H9 (cell line): ENCODE measurements around the gene APLP2. TPM values are rescaled to one million over a fixed set of nuclear protein-coding genes. Genes with fewer than 3 reads are reported as not detected.

Source experiments
- DNase-seq: peaks from one replicate; pipeline ENCODE4 v3.0.0-alpha.2; 2017
- H2AFZ ChIP-seq: one replicate; pipeline ENCODE4 v1.6.1; 2013; ENCODE audit warnings: mild to moderate bottlenecking, low read length, control low read depth, moderate library complexity
- H2AK5ac ChIP-seq: 2 replicates; pipeline ENCODE4 v1.6.1; 2013; ENCODE audit warnings: low read length, control low read depth, mixed read lengths; ENCODE audit not compliant: insufficient read length
- H2BK120ac ChIP-seq: one replicate; pipeline ENCODE4 v1.6.1; 2013; ENCODE audit warnings: low read depth, mild to moderate bottlenecking, low read length, control low read depth, inconsistent platforms; ENCODE audit not compliant: poor library complexity, severe bottlenecking
- H2BK12ac ChIP-seq: 2 replicates; pipeline ENCODE4 v1.6.1; 2013; ENCODE audit warnings: low read length, control low read depth, mixed read lengths, low read depth; ENCODE audit not compliant: insufficient read length
- H2BK15ac ChIP-seq: 2 replicates; pipeline ENCODE4 v1.6.1; 2013; ENCODE audit warnings: low read depth, low read length, control low read depth
- H2BK20ac ChIP-seq: one replicate; pipeline ENCODE4 v1.6.1; 2013; ENCODE audit warnings: low read depth, mild to moderate bottlenecking, low read length, control low read depth, inconsistent platforms; ENCODE audit not compliant: poor library complexity, severe bottlenecking
- H2BK5ac ChIP-seq: 2 replicates; pipeline ENCODE4 v1.6.1; 2013; ENCODE audit warnings: low read length, control low read depth, mixed read lengths; ENCODE audit not compliant: insufficient read length
- H3K14ac ChIP-seq: 2 replicates; pipeline ENCODE4 v1.6.1; 2013; ENCODE audit warnings: low read length, control low read depth; ENCODE audit not compliant: insufficient read depth
- H3K18ac ChIP-seq: 2 replicates; pipeline ENCODE4 v1.6.1; 2013; ENCODE audit warnings: low read depth, mild to moderate bottlenecking, mixed read lengths, low read length, control low read depth; ENCODE audit not compliant: insufficient read length
- H3K23ac ChIP-seq: 2 replicates; pipeline ENCODE4 v1.6.1; 2013; ENCODE audit warnings: low read length, control low read depth, mixed read lengths, low read depth; ENCODE audit not compliant: insufficient read length
- H3K23me2 ChIP-seq: 2 replicates; pipeline ENCODE4 v1.6.1; 2013; ENCODE audit warnings: low read depth, mild to moderate bottlenecking, mixed read lengths, low read length, control low read depth; ENCODE audit not compliant: insufficient read length, poor library complexity, severe bottlenecking
- H3K27ac ChIP-seq: 2 replicates; pipeline ENCODE4 v1.5.1; 2013; ENCODE audit warnings: low read length, control low read depth, mixed read lengths, low read depth; ENCODE audit not compliant: insufficient read length
- H3K27me3 ChIP-seq: 2 replicates; pipeline ENCODE4 v1.6.1; 2013; ENCODE audit warnings: low read length, control low read depth, inconsistent platforms; ENCODE audit not compliant: insufficient read depth
- H3K4ac ChIP-seq: 2 replicates; pipeline ENCODE4 v1.6.1; 2013; ENCODE audit warnings: low read depth, mild to moderate bottlenecking, control low read depth, inconsistent platforms, low read length, moderate library complexity
- H3K4me1 ChIP-seq: 2 replicates; pipeline ENCODE4 v1.6.1; 2013; ENCODE audit warnings: low read length, control low read depth, inconsistent platforms; ENCODE audit not compliant: insufficient read depth
- H3K4me2 ChIP-seq: 2 replicates; pipeline ENCODE4 v1.6.1; 2013; ENCODE audit warnings: low read length, control low read depth, mixed read lengths; ENCODE audit not compliant: insufficient read length, insufficient read depth
- H3K56ac ChIP-seq: 2 replicates; pipeline ENCODE4 v1.6.1; 2013; ENCODE audit warnings: low read depth, mild to moderate bottlenecking, mixed read lengths, low read length, control low read depth; ENCODE audit not compliant: insufficient read length
- H3K79me1 ChIP-seq: 2 replicates; pipeline ENCODE4 v1.6.1; 2013; ENCODE audit warnings: low read depth, mild to moderate bottlenecking, moderate library complexity, low read length, control low read depth, inconsistent platforms; ENCODE audit not compliant: insufficient read depth, poor library complexity, severe bottlenecking
- H3K79me2 ChIP-seq: 2 replicates; pipeline ENCODE4 v1.6.1; 2013; ENCODE audit warnings: low read length, control low read depth, inconsistent platforms; ENCODE audit not compliant: insufficient read depth
- H3K9ac ChIP-seq: 2 replicates; pipeline ENCODE4 v1.6.1; 2013; ENCODE audit warnings: low read length, control low read depth, mixed read lengths; ENCODE audit not compliant: insufficient read length; ENCODE audit errors: extremely low read depth
- H3K9me3 ChIP-seq: one replicate; pipeline ENCODE4 v1.6.1; 2013; ENCODE audit warnings: low read depth, low read length, inconsistent platforms; ENCODE audit not compliant: control insufficient read depth
- H3T11ph ChIP-seq: one replicate; pipeline ENCODE4 v1.6.1; 2013; ENCODE audit warnings: mild to moderate bottlenecking, low read length, control low read depth, inconsistent platforms
- H4K20me1 ChIP-seq: one replicate; pipeline ENCODE4 v1.6.1; 2013; ENCODE audit not compliant: control insufficient read depth, insufficient read length, insufficient read depth
- H4K5ac ChIP-seq: 2 replicates; pipeline ENCODE4 v1.6.1; 2013; ENCODE audit warnings: low read depth, mild to moderate bottlenecking, mixed read lengths, low read length, control low read depth; ENCODE audit not compliant: insufficient read length
- H4K8ac ChIP-seq: replicated peaks from 2 replicates; pipeline ENCODE4 v1.6.1; 2013; ENCODE audit warnings: low read length, control low read depth, mixed read lengths, low read depth; ENCODE audit not compliant: insufficient read length
- H4K91ac ChIP-seq: 2 replicates; pipeline ENCODE4 v1.6.1; 2013; ENCODE audit warnings: low read depth, mild to moderate bottlenecking, moderate library complexity, mixed read lengths, low read length, control low read depth; ENCODE audit not compliant: insufficient read length
- H3K27ac Mint-ChIP-seq, 3 experiments: 2 replicates in 2 of 3; 3 replicates in 1 of 3; pipeline ENCODE4 v1.8.0; 2020 to 2021; ENCODE audit warnings: mixed read lengths in 3 of 3, mild to moderate bottlenecking in 1 of 3, moderate library complexity in 1 of 3
- H3K27me3 Mint-ChIP-seq: 2 replicates; pipeline ENCODE4 v1.8.0; 2021; ENCODE audit warnings: low read depth, mild to moderate bottlenecking, moderate library complexity, mixed read lengths
- H3K36me3 Mint-ChIP-seq, 3 experiments: 2 replicates in 2 of 3; 3 replicates in 1 of 3; pipeline ENCODE4 v1.8.0; 2020 to 2021; ENCODE audit warnings: low read depth in 3 of 3, mixed read lengths in 3 of 3; ENCODE audit not compliant: insufficient read depth in 1 of 3
- H3K4me1 Mint-ChIP-seq, 2 experiments: 2 replicates each; pipeline ENCODE4 v1.8.0; 2020; ENCODE audit warnings: mixed read lengths in 2 of 2
- H3K4me3 Mint-ChIP-seq, 2 experiments: 2 replicates in 1 of 2; 3 replicates in 1 of 2; pipeline ENCODE4 v1.8.0; 2020 to 2021; ENCODE audit warnings: mild to moderate bottlenecking in 2 of 2, mixed read lengths in 2 of 2, moderate library complexity in 1 of 2
- H3K9me3 Mint-ChIP-seq, 2 experiments: 2 replicates in 1 of 2; 3 replicates in 1 of 2; pipeline ENCODE4 v1.8.0; 2020; ENCODE audit warnings: mild to moderate bottlenecking in 2 of 2, mixed read lengths in 2 of 2, moderate library complexity in 1 of 2
- WGBS: extraction: QIAGEN DNeasy Blood & Tissue Kit; methylation state at CpG from one replicate; pipeline ENCODE4 v1.1.7; 2013; ENCODE audit warnings: missing lambda C conversion rate, low lambda C conversion rate, mixed read lengths; ENCODE audit not compliant: insufficient read length; ENCODE audit errors: extremely low coverage; 5-methylcytosine and 5-hydroxymethylcytosine counted together
- total RNA-seq: library from RNA; stranded (reverse); gene quantifications from 2 replicates; pipeline ENCODE4 v1.2.1, GENCODE V29; 2021
- TF ChIP-seq, protein P1 (sequence below): fragments of 200-600 bp; sonication (generic); conservative IDR thresholded peaks from 3 replicates; pipeline ENCODE4 v1.8.0; 2021; ENCODE audit warnings: antibody characterized with exemption, mild to moderate bottlenecking

The APLP2 gene
- total RNA-seq, 1 experiment from 2014 or later: 328 TPM

DNA sequence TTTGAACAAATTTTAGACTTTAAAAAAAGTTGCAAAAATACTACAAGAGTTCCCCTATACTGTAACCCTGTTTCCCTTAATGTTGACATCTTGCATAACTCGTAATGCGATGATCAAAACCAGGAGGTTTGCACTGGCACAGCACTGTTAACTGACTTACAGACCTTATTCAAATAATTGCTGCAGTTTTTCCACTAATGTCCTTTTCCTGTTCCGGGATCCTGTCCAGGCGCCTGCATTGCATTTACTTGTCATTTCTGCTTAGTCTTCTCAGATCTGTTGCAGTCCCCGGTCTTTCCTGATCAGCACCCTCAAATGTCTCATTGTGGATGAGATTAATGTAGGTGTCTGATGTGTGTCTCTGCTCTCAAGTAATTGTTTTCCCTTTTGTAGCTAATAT is 32.0 kb downstream of the APLP2 start:
- Histone ChIP-seq H3K56ac (no peak overlapping the region), H3T11ph (no peak overlapping the region), H4K5ac (no peak overlapping the region), H3K27ac (no peak overlapping the region), H3K23ac (no peak overlapping the region), H3K4ac (no peak overlapping the region), H2BK120ac (no peak overlapping the region), H3K23me2 (no peaks in the 10 kb centered on the region), H3K18ac (no peak overlapping the region), H2BK12ac (no peak overlapping the region), H3K4me1 (no peaks in the 10 kb centered on the region), H3K79me1 (peaks cover 13% of the 10 kb centered on the region), H2AK5ac (no peak overlapping the region), H4K8ac (no peak overlapping the region), H4K20me1 (no peaks in the 10 kb centered on the region), H3K4me2 (no peak overlapping the region), H3K79me2 (peaks cover 21% of the 10 kb centered on the region; the same call in 1 of the 2 replicates), H3K27me3 (no peaks in the 10 kb centered on the region), H4K91ac (no peak overlapping the region), H2AFZ (no peak overlapping the region), H3K9ac (no peak overlapping the region), H2BK5ac (no peak overlapping the region), H2BK20ac (no peak overlapping the region), H3K9me3 (no peaks in the 10 kb centered on the region), H2BK15ac (no peak overlapping the region), H3K14ac (no peak overlapping the region)
- peaks cover 6 to 12% (median 8%) of the 10 kb centered on the region in 3 experiments; a peak in 6 of 7 replicates for H3K36me3 Mint-ChIP-seq
- no peaks in the 10 kb centered on the region for H3K27me3 Mint-ChIP-seq
- H3K27ac Mint-ChIP-seq: peak overlapping the region in 2 of 3 experiments; percentile 4 to 34; a peak in 1 of 7 replicates
- no CpG with 5 or more reads among the region's 5 CpGs for WGBS
- TF ChIP-seq, protein P1, sequence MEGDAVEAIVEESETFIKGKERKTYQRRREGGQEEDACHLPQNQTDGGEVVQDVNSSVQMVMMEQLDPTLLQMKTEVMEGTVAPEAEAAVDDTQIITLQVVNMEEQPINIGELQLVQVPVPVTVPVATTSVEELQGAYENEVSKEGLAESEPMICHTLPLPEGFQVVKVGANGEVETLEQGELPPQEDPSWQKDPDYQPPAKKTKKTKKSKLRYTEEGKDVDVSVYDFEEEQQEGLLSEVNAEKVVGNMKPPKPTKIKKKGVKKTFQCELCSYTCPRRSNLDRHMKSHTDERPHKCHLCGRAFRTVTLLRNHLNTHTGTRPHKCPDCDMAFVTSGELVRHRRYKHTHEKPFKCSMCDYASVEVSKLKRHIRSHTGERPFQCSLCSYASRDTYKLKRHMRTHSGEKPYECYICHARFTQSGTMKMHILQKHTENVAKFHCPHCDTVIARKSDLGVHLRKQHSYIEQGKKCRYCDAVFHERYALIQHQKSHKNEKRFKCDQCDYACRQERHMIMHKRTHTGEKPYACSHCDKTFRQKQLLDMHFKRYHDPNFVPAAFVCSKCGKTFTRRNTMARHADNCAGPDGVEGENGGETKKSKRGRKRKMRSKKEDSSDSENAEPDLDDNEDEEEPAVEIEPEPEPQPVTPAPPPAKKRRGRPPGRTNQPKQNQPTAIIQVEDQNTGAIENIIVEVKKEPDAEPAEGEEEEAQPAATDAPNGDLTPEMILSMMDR: no peak
- peaks cover 22 to 24% of the 10 kb centered on the region in 2 experiments for H3K4me1 Mint-ChIP-seq
- DNase-seq: no peak
- H3K9me3 Mint-ChIP-seq: no peaks in the 10 kb centered on the region
- H3K4me3 Mint-ChIP-seq: no peak overlapping the region
